ENCODE measurements around the gene VPS45. TPM values are rescaled to one million over a fixed set of nuclear protein-coding genes. Genes with fewer than 3 reads are reported as not detected.
A peak's percentile ranks its signal among the peaks of the same experiment; 100 is the strongest.
"Not testable (repeated sequence)": the region's sequence is repeated elsewhere in the genome, so short reads cannot be mapped to it uniquely, and the experiment has no call there.

Gene VPS45
- total and polyA plus RNA-seq, 2 experiments from 2014 or later: 53.4 to 71.2 TPM

DNA sequence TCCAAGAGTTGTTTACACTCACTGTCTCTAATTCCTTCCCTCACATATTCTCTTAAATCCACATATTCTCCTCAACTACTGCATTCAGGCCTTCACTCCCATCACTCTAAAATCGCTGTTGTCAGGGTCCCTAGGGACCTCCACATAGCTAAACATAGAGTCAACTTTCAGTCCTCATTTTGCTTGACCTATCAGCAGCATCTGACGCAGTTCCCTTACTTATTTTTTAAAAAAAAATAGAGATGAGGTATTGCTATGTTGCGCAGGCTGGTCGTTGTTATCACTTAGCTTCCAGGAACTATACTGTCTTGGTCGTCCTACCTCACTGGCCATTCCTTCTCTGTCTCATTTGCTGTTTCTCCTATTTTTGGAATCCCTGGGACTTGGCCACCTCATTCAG is 70.5 kb downstream of the VPS45 start:
- H3K27ac ChIP-seq: no peak overlapping the region
- H3K9me3 ChIP-seq (ENCODE audit: low read depth): no peaks in the 10 kb centered on the region

GRCh38 chr1:150141452-150141851 is 73.9 kb downstream of the VPS45 start:
- no peak overlapping the region for H3K27ac ChIP-seq
- no peak overlapping the region for H3K4me3 ChIP-seq
- H3K4me1 ChIP-seq (ENCODE audit: low read depth): peaks cover 45% of the 10 kb centered on the region
- no peak for TF ChIP-seq CTCF (IDR thresholded peaks at IDR 0.05; ENCODE audit: low read depth, low read length)
- no peaks in the 10 kb centered on the region for H3K27me3 ChIP-seq
- H3K36me3 ChIP-seq: no peaks in the 10 kb centered on the region
- DNase-seq (ENCODE audit: low read depth in 1 of 2, low spot score in 1 of 2): no peak
- H3K9me3 ChIP-seq (ENCODE audit: low read depth): no peaks in the 10 kb centered on the region

More for the DNA sequence above, 70.5 kb downstream of the VPS45 start:
- no peaks in the 10 kb centered on the region for H3K36me3 ChIP-seq
- H3K27me3 ChIP-seq: no peaks in the 10 kb centered on the region
- no peak for TF ChIP-seq CTCF (IDR thresholded peaks at IDR 0.05; ENCODE audit: low read depth, low read length)
- no peak for DNase-seq (ENCODE audit: low read depth in 1 of 2, low spot score in 1 of 2)
- no peak overlapping the region for H3K4me3 ChIP-seq
- H3K4me1 ChIP-seq (ENCODE audit: low read depth): peaks cover 20% of the 10 kb centered on the region

DNA sequence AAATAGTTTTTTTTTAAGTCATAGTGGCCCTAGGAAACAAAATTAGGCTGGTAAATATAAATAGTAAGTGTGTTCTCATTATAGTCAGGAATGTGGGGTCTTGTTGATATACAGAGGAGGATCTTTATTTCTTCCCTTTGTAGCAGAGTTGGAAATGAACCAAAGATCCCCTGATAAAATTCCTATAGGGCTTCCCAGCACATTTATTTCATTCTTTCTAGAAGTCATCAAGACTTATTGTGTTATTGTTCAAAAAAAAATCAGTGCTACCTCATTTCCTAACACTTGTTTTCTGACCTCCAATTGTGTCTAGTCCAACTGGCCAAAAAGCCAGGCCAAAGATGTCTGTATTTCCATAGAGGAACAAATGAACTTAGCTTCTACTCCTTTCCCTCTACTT is 74.5 kb downstream of the VPS45 start:
- peak overlapping the region; percentile 26 for H3K27ac ChIP-seq
- H3K27me3 ChIP-seq: no peaks in the 10 kb centered on the region
- no peak overlapping the region for H3K4me3 ChIP-seq
- H3K9me3 ChIP-seq (ENCODE audit: low read depth): no peaks in the 10 kb centered on the region
- H3K4me1 ChIP-seq (ENCODE audit: low read depth): peaks cover 50% of the 10 kb centered on the region
- no peak for TF ChIP-seq CTCF (IDR thresholded peaks at IDR 0.05; ENCODE audit: low read depth, low read length)
- DNase-seq (ENCODE audit: low read depth in 1 of 2, low spot score in 1 of 2): no peak
- H3K36me3 ChIP-seq: no peaks in the 10 kb centered on the region

DNA sequence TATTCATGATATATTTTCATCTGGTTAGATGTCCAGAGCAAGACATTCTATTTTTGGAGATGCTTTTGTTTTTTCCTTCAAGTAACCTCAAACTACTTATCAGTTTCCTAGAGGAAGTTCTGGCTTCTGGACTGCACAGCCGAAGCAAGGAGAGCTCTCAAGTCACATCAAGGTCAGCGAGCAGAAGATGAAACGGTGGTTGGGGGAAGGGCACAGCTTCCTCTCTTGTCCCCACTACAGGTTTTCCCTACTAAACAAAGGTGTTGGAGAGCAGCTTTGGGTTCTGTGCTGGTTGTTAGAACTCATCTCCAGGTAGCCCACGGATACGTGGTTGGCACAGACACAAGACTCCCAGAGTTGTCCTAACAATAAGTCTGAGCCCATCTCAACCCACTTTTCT is 77.0 kb downstream of the VPS45 start:
- Histone ChIP-seq H3K36me3 (no peaks in the 10 kb centered on the region), H3K27me3 (no peaks in the 10 kb centered on the region), H3K9me3 (ENCODE audit: low read depth) (no peaks in the 10 kb centered on the region), H3K4me3 (no peak overlapping the region), H3K4me1 (ENCODE audit: low read depth) (peaks cover 58% of the 10 kb centered on the region), H3K27ac (peak overlapping the region; percentile 61)
- peak in 1 of 2 donors; percentile 29 for DNase-seq (ENCODE audit: low read depth in 1 of 2, low spot score in 1 of 2)
- TF ChIP-seq CTCF (IDR thresholded peaks at IDR 0.05; ENCODE audit: low read depth, low read length): no peak

DNA sequence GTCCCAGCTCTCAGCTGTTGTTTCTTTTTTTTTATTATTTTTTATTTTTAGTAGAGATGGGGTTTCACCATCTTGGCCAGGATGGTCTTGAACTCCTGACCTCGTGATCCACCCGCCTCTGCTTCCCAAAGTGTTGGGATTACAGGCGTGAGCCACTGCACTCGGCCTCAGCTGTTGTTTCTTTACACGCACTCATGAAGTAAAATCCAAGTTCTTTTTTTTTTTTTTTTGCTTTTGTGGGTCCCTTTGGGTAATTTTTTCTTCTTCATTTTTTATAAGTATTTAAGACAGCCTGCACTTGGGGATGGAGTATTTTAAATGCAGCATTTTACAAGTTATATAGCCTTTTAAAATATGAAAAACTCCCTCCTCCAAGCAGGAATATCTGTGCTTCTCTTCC is 78.4 kb downstream of the VPS45 start:
- not testable (repeated sequence) for H3K36me3 ChIP-seq; H3K27me3 ChIP-seq; DNase-seq (ENCODE audit: low read depth in 1 of 2, low spot score in 1 of 2); H3K4me3 ChIP-seq; H3K9me3 ChIP-seq (ENCODE audit: low read depth)
- Histone ChIP-seq H3K4me1 (ENCODE audit: low read depth) (peaks cover 52% of the 10 kb centered on the region), H3K27ac (peak overlapping the region; percentile 98)

GRCh38 chr1:150146849-150147542 is 79.4 kb downstream of the VPS45 start:
- no peaks in the 10 kb centered on the region for H3K9me3 ChIP-seq (ENCODE audit: low read depth)
- H3K4me3 ChIP-seq: no peak overlapping the region
- peak in 1 of 2 donors; percentile 36 for DNase-seq (ENCODE audit: low read depth in 1 of 2, low spot score in 1 of 2)
- peak overlapping the region; percentile 98 for H3K27ac ChIP-seq
- H3K4me1 ChIP-seq (ENCODE audit: low read depth): peaks cover 51% of the 10 kb centered on the region
- H3K27me3 ChIP-seq: no peaks in the 10 kb centered on the region
- no peak for TF ChIP-seq CTCF (IDR thresholded peaks at IDR 0.05; ENCODE audit: low read depth, low read length)
- no peaks in the 10 kb centered on the region for H3K36me3 ChIP-seq
